GM12892 (cell line): ENCODE measurements around the gene ANKRD55.

Experiments used
- POLR2A ChIP-seq: IDR thresholded peaks from 2 replicates; pipeline ENCODE4 v1.6.1; 2011; ENCODE audit warnings: low read depth, low read length, control low read depth
- POLR2AphosphoS5 ChIP-seq: IDR thresholded peaks from 2 replicates; pipeline ENCODE4 v1.6.1; 2011; ENCODE audit warnings: low read depth, low read length, control low read depth
- TAF1 ChIP-seq: IDR thresholded peaks from 2 replicates; pipeline ENCODE4 v1.6.1; 2011; ENCODE audit warnings: low read depth, mild to moderate bottlenecking, control low read depth, low read length, borderline replicate concordance

- TF ChIP-seq POLR2AphosphoS5 (no peak), POLR2A (no peak), TAF1 (no peak)
Observed at GRCh38 chr5:56075361-56075760, 157.8 kb downstream of the ANKRD55 start.
